Measurements from ENCODE around the gene NR6A1.

Gene NR6A1

GRCh38 chr9:124477648-124478285, 293.3 kb downstream of the NR6A1 start:
- TF ChIP-seq CSDC2 (CRISPR knock-in tag; IDR thresholded peaks at IDR 0.05) = no peak
- no peak for TF ChIP-seq OSR1 (CRISPR knock-in tag; IDR thresholded peaks at IDR 0.05)
- no peak for TF ChIP-seq TSHZ2 (CRISPR knock-in tag; IDR thresholded peaks at IDR 0.05)

GRCh38 chr9:124477211-124477647, 293.9 kb downstream of the NR6A1 start:
- ATAC-seq = 0 out of 3 replicates have a peak, but pooled peaks have one; percentile 14
- no peak for TF ChIP-seq TOX (CRISPR knock-in tag; IDR thresholded peaks at IDR 0.05; ENCODE audit: borderline replicate concordance)
- no peak for TF ChIP-seq ZNF565 (CRISPR knock-in tag; conservative IDR thresholded peaks at IDR 0.05; ENCODE audit: low read depth)
- no peak for TF ChIP-seq CSRNP3 (CRISPR knock-in tag; IDR thresholded peaks at IDR 0.05)

More at GRCh38 chr9:124477648-124478285, 293.3 kb downstream of the NR6A1 start:
- ATAC-seq = peak; percentile 23; the same call in 2 of the 3 replicates

GRCh38 chr9:124475868-124476690, 295.0 kb downstream of the NR6A1 start:
- no peak for ATAC-seq
- TF ChIP-seq TSHZ2 (CRISPR knock-in tag; IDR thresholded peaks at IDR 0.05) (no peak), OSR1 (CRISPR knock-in tag; IDR thresholded peaks at IDR 0.05) (no peak), TCF4 (CRISPR knock-in tag; IDR thresholded peaks at IDR 0.05; ENCODE audit: borderline replicate concordance) (no peak)

GRCh38 chr9:124475158-124475867, 295.8 kb downstream of the NR6A1 start:
- no peak for TF ChIP-seq PPARA (CRISPR knock-in tag; IDR thresholded peaks at IDR 0.05; ENCODE audit: borderline replicate concordance)
- no peak for ATAC-seq

GRCh38 chr9:124474151-124474550, 297.0 kb downstream of the NR6A1 start:
- TF ChIP-seq ZC3H10 (CRISPR knock-in tag; IDR thresholded peaks at IDR 0.05) = no peak
- no peak for TF ChIP-seq CREB5 (CRISPR knock-in tag; IDR thresholded peaks at IDR 0.05; ENCODE audit: low read depth)
- TF ChIP-seq TCF4 (CRISPR knock-in tag; IDR thresholded peaks at IDR 0.05; ENCODE audit: borderline replicate concordance) = no peak
- TF ChIP-seq ZNF8 (CRISPR knock-in tag; IDR thresholded peaks at IDR 0.05) = no peak
- no peak for TF ChIP-seq ZNF70 (CRISPR knock-in tag; IDR thresholded peaks at IDR 0.05)
- TF ChIP-seq ISL1 (CRISPR knock-in tag; IDR thresholded peaks at IDR 0.05) = no peak
- no peak for TF ChIP-seq CSRNP3 (CRISPR knock-in tag; IDR thresholded peaks at IDR 0.05)
- no peak for TF ChIP-seq TSHZ2 (CRISPR knock-in tag; IDR thresholded peaks at IDR 0.05)
- TF ChIP-seq ZFP30 (CRISPR knock-in tag; IDR thresholded peaks at IDR 0.05) = no peak
- no peak for TF ChIP-seq RARB (CRISPR knock-in tag; IDR thresholded peaks at IDR 0.05)
- TF ChIP-seq ARNTL (CRISPR knock-in tag; IDR thresholded peaks at IDR 0.05; ENCODE audit: borderline replicate concordance, low read depth) = no peak
- ATAC-seq = no peak

All from SK-N-SH treated with all-trans-retinoic acid at 6 μM for 48 hours (cell line).